Epithelial cell of proximal tubule (primary cell): ENCODE measurements around the gene ANP32D. TPM values are rescaled to one million over a fixed set of nuclear protein-coding genes. Genes with fewer than 3 reads are reported as not detected.
"Not testable (repeated sequence)": the region's sequence is repeated elsewhere in the genome, so short reads cannot be mapped to it uniquely, and the experiment has no call there.

ENCODE experiments used
- DNase-seq: peaks from one replicate; pipeline ENCODE4 v3.0.0-alpha.2; 2011; ENCODE audit warnings: low read depth
- H3K4me3 ChIP-seq: 2 replicates; pipeline ENCODE4 v1.5.1; 2011; ENCODE audit warnings: low read depth, mild to moderate bottlenecking, low read length
- total RNA-seq: library from RNA; depleted of rRNA; stranded (reverse); fragments of >200 nt; gene quantifications from 2 replicates; pipeline ENCODE4 v1.2.3, GENCODE V29; 2015
- TF ChIP-seq, protein P1 (sequence below): conservative IDR thresholded peaks from 2 replicates; pipeline ENCODE4 v1.5.1; 2012; ENCODE audit warnings: low read depth, mild to moderate bottlenecking, low read length

ANP32D gene
- total RNA-seq, 1 donor from 2014 or later, result not detected

DNA sequence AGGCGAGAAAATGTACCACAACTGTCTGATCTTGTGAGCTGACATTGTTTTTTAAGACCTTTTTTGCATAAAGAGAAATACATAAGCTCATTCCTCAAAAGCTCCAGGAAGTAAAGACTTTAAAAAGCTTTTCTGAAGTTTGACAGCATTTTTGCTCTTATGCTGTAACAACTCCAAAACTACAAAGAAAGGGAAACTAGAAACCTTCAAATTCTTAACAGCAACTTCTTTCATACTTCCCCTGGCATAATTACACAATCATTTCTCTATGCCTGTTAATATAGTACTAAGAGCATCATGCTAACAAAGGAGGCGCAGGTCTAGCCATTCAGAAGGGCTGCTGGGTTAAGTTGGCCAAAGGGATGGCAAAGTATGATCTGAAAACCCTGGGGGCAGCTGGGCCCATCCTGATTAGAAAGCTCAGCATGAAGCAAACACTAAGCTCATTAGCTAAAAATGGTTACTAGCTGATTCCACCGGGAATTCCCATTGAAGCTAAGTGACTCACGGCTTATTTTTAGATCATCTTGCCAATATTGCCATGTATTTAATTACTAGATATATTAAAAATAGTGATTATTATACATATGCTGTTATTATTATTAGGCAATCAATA lies 26.1 kb upstream of the ANP32D start:
- TF ChIP-seq, protein P1, sequence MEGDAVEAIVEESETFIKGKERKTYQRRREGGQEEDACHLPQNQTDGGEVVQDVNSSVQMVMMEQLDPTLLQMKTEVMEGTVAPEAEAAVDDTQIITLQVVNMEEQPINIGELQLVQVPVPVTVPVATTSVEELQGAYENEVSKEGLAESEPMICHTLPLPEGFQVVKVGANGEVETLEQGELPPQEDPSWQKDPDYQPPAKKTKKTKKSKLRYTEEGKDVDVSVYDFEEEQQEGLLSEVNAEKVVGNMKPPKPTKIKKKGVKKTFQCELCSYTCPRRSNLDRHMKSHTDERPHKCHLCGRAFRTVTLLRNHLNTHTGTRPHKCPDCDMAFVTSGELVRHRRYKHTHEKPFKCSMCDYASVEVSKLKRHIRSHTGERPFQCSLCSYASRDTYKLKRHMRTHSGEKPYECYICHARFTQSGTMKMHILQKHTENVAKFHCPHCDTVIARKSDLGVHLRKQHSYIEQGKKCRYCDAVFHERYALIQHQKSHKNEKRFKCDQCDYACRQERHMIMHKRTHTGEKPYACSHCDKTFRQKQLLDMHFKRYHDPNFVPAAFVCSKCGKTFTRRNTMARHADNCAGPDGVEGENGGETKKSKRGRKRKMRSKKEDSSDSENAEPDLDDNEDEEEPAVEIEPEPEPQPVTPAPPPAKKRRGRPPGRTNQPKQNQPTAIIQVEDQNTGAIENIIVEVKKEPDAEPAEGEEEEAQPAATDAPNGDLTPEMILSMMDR, result no peak
- DNase-seq, result no peak
- no peak overlapping the region for H3K4me3 ChIP-seq

DNA sequence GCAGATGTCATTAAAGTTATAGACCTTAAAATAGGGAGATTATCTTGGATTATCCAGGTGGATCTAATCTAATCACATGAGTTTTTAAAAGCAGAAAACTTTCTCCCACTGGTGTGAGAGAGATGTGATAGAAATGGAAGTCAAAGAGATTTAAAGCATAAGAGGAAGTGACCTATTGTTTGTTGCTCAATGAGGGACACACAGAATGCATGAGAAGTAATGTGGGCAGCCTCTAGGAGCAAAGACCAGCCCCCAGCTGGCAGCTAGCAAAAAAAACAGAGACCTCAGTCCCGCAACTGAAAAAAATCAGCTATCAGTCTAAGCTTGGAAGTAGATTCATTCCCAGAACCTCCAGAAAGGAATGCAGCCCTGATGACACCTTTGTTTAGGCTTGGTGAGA lies 24.6 kb upstream of the ANP32D start:
- no peak overlapping the region for H3K4me3 ChIP-seq
- DNase-seq, result no peak
- TF ChIP-seq, protein P1, result no peak

DNA sequence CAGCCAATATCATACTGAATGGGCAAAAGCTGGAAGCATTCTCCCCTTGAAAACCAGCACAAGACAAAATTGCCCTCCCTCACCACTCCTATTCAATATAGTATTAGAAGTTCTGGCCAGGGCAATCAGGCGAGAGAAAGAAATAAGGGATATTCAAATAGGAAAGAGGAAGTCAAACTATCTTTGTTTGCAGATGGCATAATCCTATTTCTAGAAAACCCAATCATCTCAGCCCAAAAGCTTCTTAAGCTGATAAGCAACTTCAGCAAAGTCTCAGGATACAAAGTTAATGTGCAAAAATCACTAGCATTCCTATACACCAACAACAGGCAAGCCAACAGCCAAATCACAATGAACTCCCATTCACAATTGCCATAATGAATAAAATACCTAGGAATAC lies 21.0 kb upstream of the ANP32D start:
- H3K4me3 ChIP-seq, result no peak overlapping the region
- TF ChIP-seq, protein P1, result no peak
- no peak for DNase-seq

DNA sequence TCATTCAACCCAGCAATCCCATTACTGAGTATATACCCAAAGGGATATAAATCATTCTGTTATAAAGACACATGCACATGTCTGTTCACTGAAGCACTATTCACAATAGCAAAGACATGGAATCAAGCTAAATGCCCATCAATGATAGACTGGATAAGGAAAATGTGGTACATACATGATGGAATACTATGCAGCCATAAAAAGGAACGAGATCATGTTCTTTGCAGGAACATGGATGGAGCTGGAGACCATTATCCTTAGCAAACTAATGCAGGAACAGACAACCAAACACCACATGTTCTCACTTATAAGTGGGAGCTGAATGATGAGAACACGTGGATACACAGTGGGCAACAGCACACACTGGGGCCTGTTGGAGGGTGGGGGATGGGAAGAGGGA lies 19.4 kb upstream of the ANP32D start:
- not testable (repeated sequence) for H3K4me3 ChIP-seq, DNase-seq

DNA sequence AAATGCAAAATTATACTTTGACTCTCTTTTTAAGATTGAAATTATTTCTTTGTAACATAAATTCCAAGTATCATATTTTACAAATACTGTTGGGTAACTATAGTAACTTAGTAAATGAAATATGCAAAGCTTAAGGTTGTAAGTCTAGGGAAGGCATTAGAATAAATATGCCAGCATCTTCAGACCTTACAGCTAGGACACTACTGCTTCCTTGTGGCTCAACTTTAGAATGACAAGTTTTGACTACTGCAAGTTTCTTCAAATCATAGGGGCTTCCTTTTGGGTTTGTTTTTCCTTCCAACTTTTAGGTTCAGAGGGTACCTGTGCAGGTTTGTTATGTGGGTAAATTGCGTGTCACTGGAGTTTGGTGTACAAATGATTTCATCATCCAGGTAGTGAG lies 17.7 kb upstream of the ANP32D start:
- TF ChIP-seq, protein P1, result peak; percentile 57
- no peak for DNase-seq

DNA sequence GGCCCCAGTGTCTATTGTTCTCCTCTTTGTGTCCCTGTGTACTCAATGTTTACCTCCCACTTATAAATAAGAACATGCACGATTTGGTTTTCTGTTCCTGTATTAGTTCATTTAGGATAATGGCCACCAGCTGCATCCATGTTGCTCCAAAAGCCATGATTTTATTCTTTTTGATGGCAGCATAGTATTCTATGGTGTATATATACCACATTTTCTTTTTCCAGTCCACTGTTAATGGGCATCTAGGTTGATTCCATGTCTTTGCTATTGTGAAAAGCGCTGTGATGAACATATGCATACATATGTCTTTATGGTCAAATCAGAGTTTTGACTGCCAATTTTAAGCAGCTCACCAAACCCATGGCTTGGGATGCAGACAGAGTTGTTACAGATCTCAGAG lies 17.2 kb upstream of the ANP32D start:
- DNase-seq, result no peak
- TF ChIP-seq, protein P1, result no peak
- no peak overlapping the region for H3K4me3 ChIP-seq

More for the DNA sequence above, 17.7 kb upstream of the ANP32D start:
- H3K4me3 ChIP-seq, result no peak overlapping the region

DNA sequence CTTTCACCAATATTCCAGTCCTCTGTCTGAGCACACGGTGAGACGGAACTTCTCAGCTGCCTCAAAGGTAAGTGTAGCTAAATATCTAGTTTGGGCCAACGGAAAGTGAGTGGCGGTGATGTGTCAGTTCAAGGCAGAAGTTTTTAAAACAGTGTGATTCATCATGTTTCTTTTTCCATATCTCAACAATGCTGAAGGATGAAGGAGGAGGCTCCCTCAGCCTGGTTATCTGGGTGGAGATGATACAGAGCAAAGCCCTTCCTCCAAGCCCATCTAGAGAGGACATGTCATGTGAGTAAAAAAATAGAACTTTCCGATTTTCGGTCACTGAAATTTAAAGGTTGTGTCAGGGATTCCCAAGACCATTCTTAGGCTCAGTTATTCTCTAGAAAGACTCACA lies 13.1 kb upstream of the ANP32D start:
- TF ChIP-seq, protein P1, result no peak
- DNase-seq, result no peak
- no peak overlapping the region for H3K4me3 ChIP-seq

DNA sequence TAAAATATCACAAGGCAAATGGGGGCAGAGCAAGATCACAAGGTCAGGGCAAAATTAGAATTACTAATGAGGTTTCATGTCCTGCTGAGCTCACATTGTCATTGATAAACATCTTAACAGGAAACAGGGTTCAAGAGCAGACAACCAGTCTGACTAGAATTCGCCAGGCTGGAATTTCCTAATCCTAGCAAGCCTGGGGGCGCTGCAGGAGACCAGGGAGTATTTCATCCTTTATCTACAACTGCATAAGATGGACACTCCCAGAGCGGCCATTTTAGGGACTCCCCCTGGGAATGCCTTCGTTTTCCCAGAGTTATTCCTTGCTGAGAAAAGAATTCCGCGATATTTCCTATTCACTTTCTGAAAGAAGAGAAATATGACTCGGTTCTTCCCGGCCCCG lies 3.3 kb upstream of the ANP32D start:
- H3K4me3 ChIP-seq, DNase-seq: not testable (repeated sequence)
